ENCODE measurements around the gene MAST4. TPM values are rescaled to one million over a fixed set of nuclear protein-coding genes. Genes with fewer than 3 reads are reported as not detected.
A peak's percentile ranks its signal among the peaks of the same experiment; 100 is the strongest.

MAST4 gene
- total and polyA plus RNA-seq, 7 experiments from 2014 or later = 11.3 to 39.0 (median 28.3) TPM

DNA sequence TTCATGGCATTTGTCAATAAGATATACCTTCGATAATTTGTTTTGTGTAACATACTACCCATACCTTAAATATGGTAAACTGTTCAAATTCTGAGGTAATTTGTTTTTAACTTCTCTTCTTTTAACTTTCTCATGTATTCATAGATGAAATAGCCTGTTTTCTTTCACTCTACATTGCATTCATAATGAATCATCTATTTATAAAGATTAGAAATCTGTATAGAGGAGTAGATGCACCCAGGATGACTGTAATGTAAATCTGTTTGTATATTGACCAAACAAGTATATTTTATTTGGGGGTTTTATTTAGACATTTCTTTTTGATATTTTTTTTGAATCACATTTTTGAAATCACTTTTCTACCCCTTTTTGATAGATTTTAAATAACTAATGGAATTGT is 455.8 kb downstream of the MAST4 start:
- H3K36me3 ChIP-seq (ENCODE audit: control insufficient read depth in 2 of 3, insufficient read depth in 3 of 3, low read length in 3 of 3) = no peaks in the 10 kb centered on the region
- POLR2A ChIA-PET = no interaction called here
- Mint-ChIP-seq H3K36me3 (peaks cover 0 to 30% (median 16%) of the 10 kb centered on the region in 5 donors), H3K27ac (no peak overlapping the region), H3K4me3 (no peak overlapping the region), H3K27me3 (no peaks in the 10 kb centered on the region), H3K4me1 (peaks cover 9 to 25% (median 17%) of the 10 kb centered on the region in 7 donors), H3K9me3 (no peaks in the 10 kb centered on the region)
- intact Hi-C loops (cut with micrococcal nuclease) = loop anchor here in 1 of 2 donors (5.0 to 10.0 kb wide), 3 partner anchors 45 to 65 kb away; no protein-coding TSS in a partner anchor
- no peak for ATAC-seq
- CTCF ChIA-PET = no interaction called here
- H3K4me3 ChIP-seq (ENCODE audit: low read length) = no peak overlapping the region
- H3K4me1 ChIP-seq (ENCODE audit: control insufficient read depth in 2 of 2, insufficient read depth in 2 of 2, low read length in 2 of 2) = peaks cover 0 to 3% of the 10 kb centered on the region in 2 donors
- H3K27ac ChIP-seq (ENCODE audit: low read depth, low read length) = no peak overlapping the region
- no peak for DNase-seq
- no peaks in the 10 kb centered on the region for H3K9me3 ChIP-seq (ENCODE audit: control insufficient read depth in 2 of 3, low read length in 3 of 3)
- H3K27me3 ChIP-seq (ENCODE audit: control insufficient read depth in 2 of 2, insufficient read depth in 2 of 2, low read length in 2 of 2) = no peaks in the 10 kb centered on the region

DNA sequence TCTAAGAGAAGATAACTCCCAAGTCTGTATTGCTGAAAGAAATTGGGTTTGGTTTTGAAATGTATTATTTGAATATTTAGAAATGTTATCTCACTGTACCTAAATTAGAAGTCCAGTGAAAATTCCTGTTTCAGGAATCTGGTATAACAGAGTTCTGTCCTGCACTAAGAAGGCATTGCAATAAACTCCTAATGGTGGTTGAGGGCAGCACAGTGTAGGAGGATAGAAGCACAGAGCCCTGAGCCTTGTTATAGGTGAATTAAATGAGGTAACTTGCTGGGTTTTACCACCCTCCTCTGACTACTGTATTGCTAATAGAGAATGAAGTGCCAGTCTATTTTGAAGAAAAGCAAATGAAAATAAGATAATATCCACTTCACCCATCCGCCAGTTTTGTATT is 457.0 kb downstream of the MAST4 start:
- Histone ChIP-seq H3K9me3 (ENCODE audit: control insufficient read depth in 2 of 3, low read length in 3 of 3) (no peaks in the 10 kb centered on the region), H3K4me3 (ENCODE audit: low read length) (no peak overlapping the region), H3K27ac (ENCODE audit: low read depth, low read length) (no peak overlapping the region), H3K4me1 (ENCODE audit: control insufficient read depth in 2 of 2, insufficient read depth in 2 of 2, low read length in 2 of 2) (peaks cover 0 to 3% of the 10 kb centered on the region in 2 donors), H3K27me3 (ENCODE audit: control insufficient read depth in 2 of 2, insufficient read depth in 2 of 2, low read length in 2 of 2) (no peaks in the 10 kb centered on the region), H3K36me3 (ENCODE audit: control insufficient read depth in 2 of 3, insufficient read depth in 3 of 3, low read length in 3 of 3) (no peaks in the 10 kb centered on the region)
- Mint-ChIP-seq H3K36me3 (peaks cover 0 to 32% (median 16%) of the 10 kb centered on the region in 5 donors), H3K27ac (no peak overlapping the region), H3K4me3 (no peak overlapping the region), H3K4me1 (peaks cover 9 to 20% (median 13%) of the 10 kb centered on the region in 7 donors), H3K27me3 (no peaks in the 10 kb centered on the region), H3K9me3 (no peaks in the 10 kb centered on the region)
- DNase-seq (no peak), ATAC-seq (no peak)
- CTCF ChIA-PET = no interaction called here
- intact Hi-C loops (cut with micrococcal nuclease) = loop anchor here in 1 of 2 donors (5.0 to 10.0 kb wide), 3 partner anchors 46 to 66 kb away; no protein-coding TSS in a partner anchor
- POLR2A ChIA-PET = no interaction called here

DNA sequence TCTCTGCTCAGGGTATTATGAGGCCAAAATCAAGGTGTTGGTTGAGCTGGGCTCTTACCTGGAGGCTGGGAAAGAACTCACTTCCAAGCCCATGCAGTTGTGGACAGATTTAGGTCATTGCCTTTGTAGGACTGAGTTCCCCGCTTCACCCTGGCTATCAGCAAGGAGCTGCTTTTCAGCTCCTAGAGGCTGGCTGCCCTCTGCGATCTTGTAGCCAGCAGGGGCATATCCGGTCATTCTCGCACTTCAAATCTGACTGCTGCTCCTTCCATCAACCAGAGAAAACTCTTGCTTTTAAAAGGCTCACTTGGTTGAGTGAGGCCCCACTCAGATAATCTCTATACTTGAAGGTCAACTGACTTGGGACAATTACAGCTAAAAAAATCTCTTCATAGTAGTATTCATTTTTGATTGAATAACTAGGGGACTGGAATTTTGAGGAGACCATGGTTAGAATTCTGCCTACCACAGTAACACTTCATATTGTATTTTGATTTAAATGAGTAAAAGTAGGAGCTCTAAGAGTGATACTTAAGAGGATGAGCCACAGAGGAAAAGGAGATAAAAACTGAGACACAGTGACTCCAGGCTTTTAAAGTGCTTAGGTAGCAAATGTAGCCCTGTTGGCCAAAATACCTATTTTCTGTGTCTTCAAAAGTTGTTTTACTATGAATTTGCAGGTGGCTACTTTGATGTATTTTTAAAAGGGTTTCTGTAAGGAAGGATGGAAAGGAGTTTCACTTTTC is 463.0 kb downstream of the MAST4 start:
- CTCF ChIA-PET = no interaction called here

DNA sequence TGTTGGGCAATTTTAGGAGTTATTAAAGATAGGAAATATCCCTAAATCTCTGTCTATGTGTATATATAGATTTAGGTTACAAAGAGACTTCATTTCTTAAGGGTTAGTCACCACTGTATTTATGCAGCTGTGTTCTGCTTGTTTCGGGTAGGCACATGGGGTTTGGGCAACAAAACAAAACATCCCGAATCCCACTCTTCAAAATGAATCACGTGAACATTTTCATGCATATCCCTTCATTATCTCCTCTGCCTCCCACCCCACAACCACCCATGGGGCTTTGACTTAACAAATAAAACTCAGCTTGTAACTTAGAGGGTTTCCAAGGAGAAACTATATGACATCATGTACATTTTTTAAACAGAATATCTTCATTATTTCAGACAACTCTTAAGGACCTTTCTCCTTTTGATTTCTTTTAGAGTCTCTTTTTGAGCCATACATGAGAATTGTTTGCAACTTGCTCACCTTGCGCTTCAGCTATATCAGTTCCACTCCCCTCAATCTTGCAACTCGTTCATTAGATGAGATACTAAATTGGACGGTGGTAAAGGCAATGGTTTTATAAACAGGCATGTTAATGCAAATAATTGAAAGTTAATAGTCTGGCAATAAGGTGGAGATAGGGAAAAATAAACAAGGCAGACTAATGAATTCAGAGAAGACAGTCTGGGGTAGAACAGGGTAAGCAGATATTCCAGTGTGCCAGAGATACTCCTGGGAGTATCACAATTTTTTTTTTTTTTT is 463.7 kb downstream of the MAST4 start:
- Mint-ChIP-seq H3K27me3 (no peaks in the 10 kb centered on the region), H3K27ac (peak overlapping the region in 2 of 9 donors; percentile 22 to 26), H3K4me1 (peaks cover 11 to 33% (median 20%) of the 10 kb centered on the region in 7 donors), H3K4me3 (no peak overlapping the region), H3K36me3 (peaks cover 6 to 53% (median 31%) of the 10 kb centered on the region in 5 donors), H3K9me3 (peaks cover 0 to 3% (median 0%) of the 10 kb centered on the region in 11 donors)
- CTCF ChIA-PET = no interaction called here
- DNase-seq = no peak
- Histone ChIP-seq H3K4me1 (ENCODE audit: control insufficient read depth in 2 of 2, insufficient read depth in 2 of 2, low read length in 2 of 2) (peaks cover 0 to 3% of the 10 kb centered on the region in 2 donors), H3K9me3 (ENCODE audit: control insufficient read depth in 2 of 3, low read length in 3 of 3) (no peaks in the 10 kb centered on the region), H3K36me3 (ENCODE audit: control insufficient read depth in 2 of 3, insufficient read depth in 3 of 3, low read length in 3 of 3) (no peaks in the 10 kb centered on the region), H3K27me3 (ENCODE audit: control insufficient read depth in 2 of 2, insufficient read depth in 2 of 2, low read length in 2 of 2) (no peaks in the 10 kb centered on the region), H3K27ac (ENCODE audit: low read depth, low read length) (no peak overlapping the region), H3K4me3 (ENCODE audit: low read length) (no peak overlapping the region)
- no peak for ATAC-seq
- POLR2A ChIA-PET = no interaction called here
- intact Hi-C loops (cut with micrococcal nuclease) = loop anchor here in 1 of 2 donors (10.0 kb wide), 1 partner anchor 45 kb away; no protein-coding TSS in a partner anchor

More for the DNA sequence above, 463.0 kb downstream of the MAST4 start:
- Mint-ChIP-seq H3K4me3 (no peak overlapping the region), H3K4me1 (peaks cover 11 to 32% (median 20%) of the 10 kb centered on the region in 7 donors), H3K36me3 (peaks cover 6 to 60% (median 38%) of the 10 kb centered on the region in 5 donors), H3K27ac (peak overlapping the region in 1 of 9 donors; percentile 26), H3K27me3 (no peaks in the 10 kb centered on the region), H3K9me3 (peaks cover 0 to 3% (median 0%) of the 10 kb centered on the region in 11 donors)
- no peak overlapping the region for H3K4me3 ChIP-seq (ENCODE audit: low read length)
- intact Hi-C loops (cut with micrococcal nuclease) = loop anchor here in 1 of 2 donors (10.0 kb wide), 1 partner anchor 46 kb away; no protein-coding TSS in a partner anchor
- no peaks in the 10 kb centered on the region for H3K9me3 ChIP-seq (ENCODE audit: control insufficient read depth in 2 of 3, low read length in 3 of 3)
- peaks cover 0 to 3% of the 10 kb centered on the region in 2 donors for H3K4me1 ChIP-seq (ENCODE audit: control insufficient read depth in 2 of 2, insufficient read depth in 2 of 2, low read length in 2 of 2)
- H3K27ac ChIP-seq (ENCODE audit: low read depth, low read length) = no peak overlapping the region
- POLR2A ChIA-PET = no interaction called here
- no peak for DNase-seq
- ATAC-seq = no peak
- no peaks in the 10 kb centered on the region for H3K36me3 ChIP-seq (ENCODE audit: control insufficient read depth in 2 of 3, insufficient read depth in 3 of 3, low read length in 3 of 3)
- H3K27me3 ChIP-seq (ENCODE audit: control insufficient read depth in 2 of 2, insufficient read depth in 2 of 2, low read length in 2 of 2) = no peaks in the 10 kb centered on the region

DNA sequence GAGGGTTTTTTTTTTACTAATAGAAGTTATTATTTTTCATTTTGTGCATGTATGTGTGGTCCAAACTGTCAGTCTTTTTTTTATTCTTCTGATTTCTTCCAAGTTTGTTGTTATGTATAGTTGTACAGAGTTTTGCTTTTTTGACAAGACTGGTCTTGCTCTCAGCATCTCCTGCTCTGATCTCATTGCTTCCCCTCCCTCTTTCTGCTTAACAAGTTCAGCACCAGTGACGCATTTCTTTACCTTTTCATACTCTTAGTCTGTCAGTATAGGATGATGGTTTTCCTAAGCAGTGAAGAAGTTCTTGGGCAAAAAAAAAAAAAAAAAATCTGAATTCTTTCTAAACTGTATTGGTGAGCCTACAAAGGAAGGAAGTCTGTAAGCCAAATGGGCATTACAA is 465.3 kb downstream of the MAST4 start:
- intact Hi-C loops (cut with micrococcal nuclease) = no loop called here
- DNase-seq = no peak
- H3K27ac Mint-ChIP-seq = no peak overlapping the region
- no peak for ATAC-seq
- ChIA-PET CTCF (no interaction called here), POLR2A (no interaction called here)
- Histone ChIP-seq H3K27ac (ENCODE audit: low read depth, low read length) (no peak overlapping the region), H3K4me3 (ENCODE audit: low read length) (no peak overlapping the region), H3K4me1 (ENCODE audit: control insufficient read depth in 2 of 2, insufficient read depth in 2 of 2, low read length in 2 of 2) (peaks cover 0 to 3% of the 10 kb centered on the region in 2 donors), H3K9me3 (ENCODE audit: control insufficient read depth in 2 of 3, low read length in 3 of 3) (no peaks in the 10 kb centered on the region), H3K36me3 (ENCODE audit: control insufficient read depth in 2 of 3, insufficient read depth in 3 of 3, low read length in 3 of 3) (no peaks in the 10 kb centered on the region), H3K27me3 (ENCODE audit: control insufficient read depth in 2 of 2, insufficient read depth in 2 of 2, low read length in 2 of 2) (no peaks in the 10 kb centered on the region)
- H3K4me1 Mint-ChIP-seq = peaks cover 14 to 44% (median 25%) of the 10 kb centered on the region in 7 donors
- no peaks in the 10 kb centered on the region for H3K27me3 Mint-ChIP-seq
- H3K9me3 Mint-ChIP-seq = peaks cover 0 to 3% (median 0%) of the 10 kb centered on the region in 11 donors
- no peak overlapping the region for H3K4me3 Mint-ChIP-seq
- peaks cover 6 to 40% (median 26%) of the 10 kb centered on the region in 5 donors for H3K36me3 Mint-ChIP-seq

DNA sequence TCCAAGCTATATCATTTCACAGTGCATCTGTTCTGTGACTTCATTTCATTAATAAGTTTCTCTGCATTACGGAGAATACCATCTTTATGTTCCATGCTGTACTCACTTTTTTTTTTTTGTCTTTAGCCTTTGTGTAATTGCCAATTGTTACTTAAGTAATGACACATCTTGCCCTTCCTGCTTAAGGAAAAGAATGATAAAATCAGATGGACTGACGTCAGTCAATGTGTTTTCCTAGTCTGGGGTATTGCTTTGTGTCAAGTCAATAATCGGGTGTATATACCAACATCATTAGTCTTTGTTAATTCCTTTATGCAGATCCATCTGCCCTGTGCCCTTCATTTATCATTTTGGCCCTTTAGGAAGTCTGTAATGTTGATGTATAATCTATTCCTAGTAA is 466.9 kb downstream of the MAST4 start:
- intact Hi-C loops (cut with micrococcal nuclease) = no loop called here
- no peaks in the 10 kb centered on the region for H3K27me3 Mint-ChIP-seq
- ATAC-seq (no peak), DNase-seq (no peak)
- POLR2A ChIA-PET = interaction anchor here (0.6 kb wide), 2 partner anchors 28 to 994 kb away, joined by 4 to 6 read pairs; no protein-coding TSS in a partner anchor
- Histone ChIP-seq H3K9me3 (ENCODE audit: control insufficient read depth in 2 of 3, low read length in 3 of 3) (no peaks in the 10 kb centered on the region), H3K4me1 (ENCODE audit: control insufficient read depth in 2 of 2, insufficient read depth in 2 of 2, low read length in 2 of 2) (peaks cover 0 to 3% of the 10 kb centered on the region in 2 donors), H3K36me3 (ENCODE audit: control insufficient read depth in 2 of 3, insufficient read depth in 3 of 3, low read length in 3 of 3) (no peaks in the 10 kb centered on the region), H3K27me3 (ENCODE audit: control insufficient read depth in 2 of 2, insufficient read depth in 2 of 2, low read length in 2 of 2) (no peaks in the 10 kb centered on the region), H3K27ac (ENCODE audit: low read depth, low read length) (no peak overlapping the region), H3K4me3 (ENCODE audit: low read length) (no peak overlapping the region)
- CTCF ChIA-PET = no interaction called here
- no peak overlapping the region for H3K27ac Mint-ChIP-seq
- H3K9me3 Mint-ChIP-seq = peaks cover 0 to 3% (median 0%) of the 10 kb centered on the region in 11 donors
- H3K36me3 Mint-ChIP-seq = peaks cover 8 to 48% (median 30%) of the 10 kb centered on the region in 5 donors
- no peak overlapping the region for H3K4me3 Mint-ChIP-seq
- peaks cover 15 to 45% (median 25%) of the 10 kb centered on the region in 7 donors for H3K4me1 Mint-ChIP-seq
